ENCODE results near the gene COPS7B. TPM values are rescaled to one million over a fixed set of nuclear protein-coding genes. Genes with fewer than 3 reads are reported as not detected.

COPS7B gene
- total RNA-seq, 1 experiment from 2014 or later: 41.5 TPM

GRCh38 chr2:231795525-231796327, 9.5 kb downstream of the COPS7B start:
- H3K27ac Mint-ChIP-seq (ENCODE audit: low read depth, unreplicated experiment): no peak overlapping the region
- no peak overlapping the region for H3K4me3 Mint-ChIP-seq (ENCODE audit: unreplicated experiment)
- peaks cover 4% of the 10 kb centered on the region for H3K4me1 Mint-ChIP-seq (ENCODE audit: insufficient read depth, unreplicated experiment)
- POLR2A ChIA-PET: interaction anchor here (0.7 to 1.7 kb wide), 5 partner anchors 8 to 116 kb away, joined by 3 to 4 read pairs (median 3); partner anchors contain the start of gene COPS7B
- DNase-seq (ENCODE audit: unreplicated experiment): peak; percentile 89
- peak; percentile 42 for TF ChIP-seq CTCF (IDR thresholded peaks at IDR 0.05; ENCODE audit: unreplicated experiment)
- intact Hi-C loops (cut with micrococcal nuclease): no loop called here
- CTCF ChIA-PET: interaction anchor here (0.5 to 1.7 kb wide), 8 partner anchors 9 to 772 kb away, joined by 3 to 6 read pairs (median 3); partner anchors contain the start of genes COPS7B and PDE6D
- H3K9me3 Mint-ChIP-seq (ENCODE audit: unreplicated experiment): no peaks in the 10 kb centered on the region
- no peaks in the 10 kb centered on the region for H3K27me3 Mint-ChIP-seq (ENCODE audit: insufficient read depth, unreplicated experiment)
- peaks cover 83% of the 10 kb centered on the region for H3K36me3 Mint-ChIP-seq (ENCODE audit: insufficient read depth, unreplicated experiment)
- BruUV-seq (replicated peaks): no TSS peak

GRCh38 chr2:231800493-231801091, 14.3 kb downstream of the COPS7B start:
- H3K36me3 Mint-ChIP-seq (ENCODE audit: insufficient read depth, unreplicated experiment): peaks cover 70% of the 10 kb centered on the region
- POLR2A ChIA-PET: interaction anchor here (0.6 kb wide), 1 partner anchor 8 kb away, joined by 3 read pairs; no protein-coding TSS in a partner anchor
- no peaks in the 10 kb centered on the region for H3K27me3 Mint-ChIP-seq (ENCODE audit: insufficient read depth, unreplicated experiment)
- no peaks in the 10 kb centered on the region for H3K9me3 Mint-ChIP-seq (ENCODE audit: unreplicated experiment)
- no peak overlapping the region for H3K4me3 Mint-ChIP-seq (ENCODE audit: unreplicated experiment)
- no TSS peak for BruUV-seq (replicated peaks)
- CTCF ChIA-PET: interaction anchor here (0.6 to 4.2 kb wide), 13 partner anchors 8 to 768 kb away, joined by 3 to 14 read pairs (median 4); partner anchors contain the start of gene COPS7B
- DNase-seq (ENCODE audit: unreplicated experiment): peak; percentile 41
- H3K4me1 Mint-ChIP-seq (ENCODE audit: insufficient read depth, unreplicated experiment): no peaks in the 10 kb centered on the region
- intact Hi-C loops (cut with micrococcal nuclease): no loop called here
- TF ChIP-seq CTCF (IDR thresholded peaks at IDR 0.05; ENCODE audit: unreplicated experiment): peak; percentile 54
- no peak overlapping the region for H3K27ac Mint-ChIP-seq (ENCODE audit: low read depth, unreplicated experiment)

- no peaks in the 10 kb centered on the region for H3K9me3 Mint-ChIP-seq (ENCODE audit: unreplicated experiment)
- no TSS peak for BruUV-seq (replicated peaks)
- no peak overlapping the region for H3K4me3 Mint-ChIP-seq (ENCODE audit: unreplicated experiment)
- no peak for TF ChIP-seq CTCF (IDR thresholded peaks at IDR 0.05; ENCODE audit: unreplicated experiment)
- no peak for DNase-seq (ENCODE audit: unreplicated experiment)
- H3K27ac Mint-ChIP-seq (ENCODE audit: low read depth, unreplicated experiment): peak overlapping the region; percentile 10
- intact Hi-C loops (cut with micrococcal nuclease): no loop called here
- H3K27me3 Mint-ChIP-seq (ENCODE audit: insufficient read depth, unreplicated experiment): no peaks in the 10 kb centered on the region
- ChIA-PET POLR2A (interaction anchor here (1.0 kb wide), 1 partner anchor 8 kb away, joined by 3 read pairs; no protein-coding TSS in a partner anchor), CTCF (interaction anchor here (0.7 to 1.4 kb wide), 2 partner anchors 8 to 10 kb away, joined by 3 to 4 read pairs; no protein-coding TSS in a partner anchor)
- peaks cover 61% of the 10 kb centered on the region for H3K36me3 Mint-ChIP-seq (ENCODE audit: insufficient read depth, unreplicated experiment)
- no peaks in the 10 kb centered on the region for H3K4me1 Mint-ChIP-seq (ENCODE audit: insufficient read depth, unreplicated experiment)
Measured at GRCh38 chr2:231803501-231804138, 17.4 kb downstream of the COPS7B start.
